ENCODE results near the gene FAM184A. TPM values are rescaled to one million over a fixed set of nuclear protein-coding genes. Genes with fewer than 3 reads are reported as not detected.

Gene FAM184A
- total RNA-seq, 6 donors from 2014 or later: 8.4 to 75.4 (median 39.5) TPM

GRCh38 chr6:118996289-118996820, 82.1 kb downstream of the FAM184A start:
- ATAC-seq (ENCODE audit: low FRiP score in 2 of 2): no peak
- 93 to 95% methylated on average over 4 of the region's 4 CpGs for WGBS, 2 donors
- DNase-seq: no peak
- TF ChIP-seq EP300 (IDR thresholded peaks at IDR 0.05): no peak
- TF ChIP-seq POLR2A (IDR thresholded peaks at IDR 0.05): no peak
- TF ChIP-seq POLR2AphosphoS5 (IDR thresholded peaks at IDR 0.05): no peak
- TF ChIP-seq CTCF (IDR thresholded peaks at IDR 0.05): no peak
- Histone ChIP-seq H3K27me3 (no peaks in the 10 kb centered on the region), H3K36me3 (no peaks in the 10 kb centered on the region), H3K4me3 (no peak overlapping the region), H3K27ac (no peak overlapping the region), H3K9me3 (no peaks in the 10 kb centered on the region), H3K4me1 (no peaks in the 10 kb centered on the region)

GRCh38 chr6:118993803-118994251, 84.6 kb downstream of the FAM184A start:
- WGBS, 2 donors: 83 to 86% methylated on average over 3 of the region's 3 CpGs
- Histone ChIP-seq H3K4me3 (no peak overlapping the region), H3K9me3 (no peaks in the 10 kb centered on the region), H3K36me3 (no peaks in the 10 kb centered on the region), H3K4me1 (no peaks in the 10 kb centered on the region), H3K27ac (no peak overlapping the region), H3K27me3 (no peaks in the 10 kb centered on the region)
- TF ChIP-seq CTCF (IDR thresholded peaks at IDR 0.05) (no peak), POLR2AphosphoS5 (IDR thresholded peaks at IDR 0.05) (no peak), POLR2A (IDR thresholded peaks at IDR 0.05) (no peak), EP300 (IDR thresholded peaks at IDR 0.05) (no peak)
- ATAC-seq (ENCODE audit: low FRiP score in 2 of 2) (no peak), DNase-seq (no peak)

- H3K36me3 ChIP-seq: no peaks in the 10 kb centered on the region
- TF ChIP-seq CTCF (IDR thresholded peaks at IDR 0.05) (no peak), EP300 (IDR thresholded peaks at IDR 0.05) (no peak), POLR2AphosphoS5 (IDR thresholded peaks at IDR 0.05) (no peak), POLR2A (IDR thresholded peaks at IDR 0.05) (no peak)
- H3K27me3 ChIP-seq: no peaks in the 10 kb centered on the region
- no peak overlapping the region for H3K27ac ChIP-seq
- DNase-seq (no peak), ATAC-seq (ENCODE audit: low FRiP score in 2 of 2) (no peak)
- no peaks in the 10 kb centered on the region for H3K4me1 ChIP-seq
- 96 to 98% methylated on average over 1 of the region's 1 CpG for WGBS, 2 donors
- H3K9me3 ChIP-seq: no peaks in the 10 kb centered on the region
- no peak overlapping the region for H3K4me3 ChIP-seq
These were observed 85.1 kb downstream of the FAM184A start for GRCh38 chr6:118993358-118993757.

GRCh38 chr6:118992186-118992795, 86.2 kb downstream of the FAM184A start:
- Histone ChIP-seq H3K27ac (no peak overlapping the region), H3K27me3 (no peaks in the 10 kb centered on the region), H3K36me3 (no peaks in the 10 kb centered on the region), H3K4me3 (no peak overlapping the region), H3K9me3 (no peaks in the 10 kb centered on the region), H3K4me1 (no peaks in the 10 kb centered on the region)
- TF ChIP-seq POLR2A (IDR thresholded peaks at IDR 0.05) (no peak), EP300 (IDR thresholded peaks at IDR 0.05) (no peak)
- no peak for DNase-seq
- 90 to 98% methylated on average over 4 of the region's 4 CpGs for WGBS, 2 donors
- no peak for ATAC-seq (ENCODE audit: low FRiP score in 2 of 2)

- WGBS, 2 donors: 92 to 100% methylated on average over 1 of the region's 1 CpG
- ATAC-seq (ENCODE audit: low FRiP score in 2 of 2) (no peak), DNase-seq (no peak)
- H3K4me3 ChIP-seq: no peak overlapping the region
- H3K36me3 ChIP-seq: no peaks in the 10 kb centered on the region
- H3K27me3 ChIP-seq: no peaks in the 10 kb centered on the region
- no peaks in the 10 kb centered on the region for H3K9me3 ChIP-seq
- TF ChIP-seq EP300 (IDR thresholded peaks at IDR 0.05): no peak
- no peak for TF ChIP-seq CTCF (IDR thresholded peaks at IDR 0.05)
- no peak for TF ChIP-seq POLR2AphosphoS5 (IDR thresholded peaks at IDR 0.05)
- TF ChIP-seq POLR2A (IDR thresholded peaks at IDR 0.05): no peak
- no peaks in the 10 kb centered on the region for H3K4me1 ChIP-seq
- H3K27ac ChIP-seq: no peak overlapping the region
These were observed 92.2 kb downstream of the FAM184A start for GRCh38 chr6:118986312-118986711.
